ENCODE measurements around the gene CHMP3. TPM values are rescaled to one million over a fixed set of nuclear protein-coding genes. Genes with fewer than 3 reads are reported as not detected.
"Not testable (repeated sequence)": the region's sequence is repeated elsewhere in the genome, so short reads cannot be mapped to it uniquely, and the experiment has no call there.

The CHMP3 gene
- 138 TPM for polyA plus RNA-seq (ENCODE audit: insufficient read length)
- long read RNA-seq, donor 1, transcript CHMP3-201 (6 exons, 3,171 nt): major isoform, 21 of 36 reads
- long read RNA-seq, donor 1, partial matches to known transcripts: 13 of 36 reads
- long read RNA-seq, donor 1, other reads (novel, unspliced or antisense): 0 of 36 reads
- long read RNA-seq, donor 2, transcript CHMP3-201 (6 exons, 3,171 nt): major isoform, 36 of 45 reads
- long read RNA-seq, donor 2, partial matches to known transcripts: 8 of 45 reads
- long read RNA-seq, donor 2, other reads (novel, unspliced or antisense): 0 of 45 reads
- long read RNA-seq, donor 3, transcript CHMP3-201 (6 exons, 3,171 nt): major isoform, 20 of 25 reads
- long read RNA-seq, donor 3, partial matches to known transcripts: 0 of 25 reads
- long read RNA-seq, donor 3, other reads (novel, unspliced or antisense): 0 of 25 reads
- long read RNA-seq, donor 4, partial matches to known transcripts: 0 of 1 reads
- long read RNA-seq, donor 4, other reads (novel, unspliced or antisense): 0 of 1 reads
- long read RNA-seq, donor 5, transcript CHMP3-201 (6 exons, 3,171 nt): major isoform, 64 of 96 reads
- long read RNA-seq, donor 5, transcript CHMP3-203 (5 exons, 1,099 nt): minor isoform, 6 of 96 reads
- long read RNA-seq, donor 5, partial matches to known transcripts: 26 of 96 reads
- long read RNA-seq, donor 5, other reads (novel, unspliced or antisense): 0 of 96 reads
- long read RNA-seq, donor 6, transcript CHMP3-201 (6 exons, 3,171 nt): major isoform, 24 of 77 reads
- long read RNA-seq, donor 6, partial matches to known transcripts: 51 of 77 reads
- long read RNA-seq, donor 6, other reads (novel, unspliced or antisense): 0 of 77 reads
- long read RNA-seq, donor 7, transcript CHMP3-203 (5 exons, 1,099 nt): minor isoform, 7 of 72 reads
- long read RNA-seq, donor 7, transcript CHMP3-201 (6 exons, 3,171 nt): major isoform, 52 of 72 reads
- long read RNA-seq, donor 7, partial matches to known transcripts: 9 of 72 reads
- long read RNA-seq, donor 7, other reads (novel, unspliced or antisense): 0 of 72 reads
- long read RNA-seq, donor 8, transcript CHMP3-201 (6 exons, 3,171 nt): major isoform, 19 of 22 reads
- long read RNA-seq, donor 8, partial matches to known transcripts: 0 of 22 reads
- long read RNA-seq, donor 8, other reads (novel, unspliced or antisense): 0 of 22 reads

GRCh38 chr2:86562922-86563649 lies at the start of gene CHMP3:
Gene CHMP3 (minus strand): TSS chr2:86563443. CDS start chr2:86563348, 95 bp downstream.
- peak; percentile 99 for DNase-seq

GRCh38 chr2:86610871-86611270 lies 47.6 kb upstream of the CHMP3 start:
- no peak for DNase-seq

GRCh38 chr2:86608832-86609410 lies 45.7 kb upstream of the CHMP3 start:
- no peak for DNase-seq

GRCh38 chr2:86603905-86604304 lies 40.7 kb upstream of the CHMP3 start:
- no peak for DNase-seq

- DNase-seq: no peak
Observed at GRCh38 chr2:86598966-86599365, 35.7 kb upstream of the CHMP3 start.

- DNase-seq: no peak
Observed at GRCh38 chr2:86596118-86596517, 32.9 kb upstream of the CHMP3 start.

- DNase-seq: no peak
Observed at GRCh38 chr2:86593266-86593665, 30.0 kb upstream of the CHMP3 start.

GRCh38 chr2:86592547-86593230 lies 29.4 kb upstream of the CHMP3 start:
- no peak for DNase-seq

- DNase-seq: not testable (repeated sequence)
Observed at GRCh38 chr2:86589701-86590100, 26.5 kb upstream of the CHMP3 start.

- DNase-seq: no peak
Observed at GRCh38 chr2:86584151-86584913, 21.1 kb upstream of the CHMP3 start.

- DNase-seq: no peak
Observed at GRCh38 chr2:86580560-86580959, 17.3 kb upstream of the CHMP3 start.

GRCh38 chr2:86577817-86578456 lies 14.7 kb upstream of the CHMP3 start:
- DNase-seq: no peak

GRCh38 chr2:86570059-86570458 lies 6.8 kb upstream of the CHMP3 start:
- DNase-seq: no peak

- DNase-seq: no peak
Observed at GRCh38 chr2:86566821-86567190, 3.6 kb upstream of the CHMP3 start.

- no peak for DNase-seq
Observed at GRCh38 chr2:86566158-86566820, 3.0 kb upstream of the CHMP3 start.

- no peak for DNase-seq
Observed at GRCh38 chr2:86563650-86564061, 413 bp upstream of the CHMP3 start.

GRCh38 chr2:86562485-86562921 lies 740 bp downstream of the CHMP3 start:
- DNase-seq: no peak

- DNase-seq: no peak
Observed at GRCh38 chr2:86557836-86558235, 5.4 kb downstream of the CHMP3 start.

- DNase-seq: no peak
Observed at GRCh38 chr2:86556508-86556907, 6.7 kb downstream of the CHMP3 start.

Data from left kidney (tissue), 8 donors.